ENCODE data around the gene CROCC2.

The CROCC2 gene

DNA sequence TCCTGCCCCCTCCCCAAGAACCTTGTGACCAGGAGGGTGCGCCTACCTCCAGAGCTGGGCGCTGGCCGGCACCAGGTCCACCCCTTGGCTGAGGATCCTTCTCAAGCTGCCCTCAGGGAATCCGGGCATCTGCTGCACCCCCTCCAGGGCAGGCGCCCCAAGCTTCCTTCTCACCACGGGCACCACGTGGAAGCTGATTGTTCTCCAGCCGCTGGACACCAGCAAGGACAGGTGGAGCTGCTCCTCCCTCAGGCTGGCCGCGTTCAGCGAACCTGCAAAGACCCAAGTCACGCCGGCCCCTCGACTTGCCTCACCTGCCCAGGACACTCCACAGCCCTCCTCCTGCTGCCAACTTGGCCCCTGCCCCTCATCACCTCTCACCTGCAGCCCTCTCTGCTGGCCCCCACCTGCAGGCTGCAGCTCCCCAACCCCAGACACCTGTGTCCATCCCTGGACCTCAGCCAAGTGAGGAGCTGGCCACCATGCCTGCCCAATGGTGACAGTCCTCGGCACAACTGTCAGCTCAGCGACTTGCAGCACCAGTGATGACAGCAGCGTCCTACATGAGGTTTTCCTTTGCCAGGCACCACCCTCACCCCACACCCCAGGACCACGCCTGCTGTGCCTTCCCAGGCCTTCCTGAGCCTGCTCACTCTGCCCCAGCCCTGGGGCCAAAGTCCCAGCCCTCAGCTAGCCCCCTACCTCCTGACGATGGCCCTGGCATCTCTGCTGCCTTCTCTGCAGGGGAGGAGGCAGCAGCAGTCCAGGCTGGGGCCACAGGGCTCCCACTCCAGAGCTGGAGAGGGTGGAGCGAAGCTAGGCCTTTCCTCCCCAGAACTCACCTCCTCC lies 14.4 kb upstream of the CROCC2 start:
- no peak for DNase-seq (ENCODE audit: low read depth)

DNA sequence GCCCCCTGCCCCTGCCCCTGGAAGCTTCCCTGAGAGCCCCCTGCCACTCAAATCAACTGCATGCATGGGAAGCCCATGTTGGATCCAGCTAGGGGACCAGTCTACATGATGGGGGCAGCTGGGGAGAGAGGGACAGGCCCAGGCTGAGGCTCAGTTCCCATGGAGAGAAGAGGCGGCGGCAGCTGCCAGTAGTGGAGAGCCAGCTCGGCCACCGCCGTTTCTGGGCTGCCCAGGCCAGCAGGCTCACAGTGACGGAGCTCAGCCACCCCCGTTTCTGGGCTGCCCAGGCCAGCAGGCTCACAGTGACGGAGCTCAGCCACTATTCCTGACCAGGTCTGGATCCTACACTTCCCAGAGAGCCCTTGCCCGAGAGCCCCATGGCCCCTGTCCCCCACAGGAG lies 13.8 kb upstream of the CROCC2 start:
- no peak for DNase-seq (ENCODE audit: low read depth)

DNA sequence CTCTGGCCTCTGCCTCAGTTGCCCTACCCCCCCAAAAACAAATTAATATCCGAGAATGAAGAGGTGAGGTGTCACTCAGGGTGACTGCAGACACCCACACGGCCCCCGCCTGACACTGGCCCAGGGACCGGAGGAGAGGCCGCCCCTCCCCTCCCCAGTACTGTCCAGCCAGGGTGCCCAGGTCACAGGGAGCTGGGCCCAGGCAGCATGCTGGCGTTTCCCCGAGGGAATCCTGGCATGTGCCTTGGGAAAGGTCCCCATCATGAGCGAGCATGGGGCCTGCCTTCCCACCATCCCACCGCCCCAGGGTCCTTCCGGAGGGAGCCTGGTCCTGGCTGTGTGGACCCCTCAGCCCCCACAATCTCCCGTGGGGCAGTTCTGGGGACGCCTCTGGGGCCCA lies 13.2 kb upstream of the CROCC2 start:
- DNase-seq (ENCODE audit: low read depth): no peak

DNA sequence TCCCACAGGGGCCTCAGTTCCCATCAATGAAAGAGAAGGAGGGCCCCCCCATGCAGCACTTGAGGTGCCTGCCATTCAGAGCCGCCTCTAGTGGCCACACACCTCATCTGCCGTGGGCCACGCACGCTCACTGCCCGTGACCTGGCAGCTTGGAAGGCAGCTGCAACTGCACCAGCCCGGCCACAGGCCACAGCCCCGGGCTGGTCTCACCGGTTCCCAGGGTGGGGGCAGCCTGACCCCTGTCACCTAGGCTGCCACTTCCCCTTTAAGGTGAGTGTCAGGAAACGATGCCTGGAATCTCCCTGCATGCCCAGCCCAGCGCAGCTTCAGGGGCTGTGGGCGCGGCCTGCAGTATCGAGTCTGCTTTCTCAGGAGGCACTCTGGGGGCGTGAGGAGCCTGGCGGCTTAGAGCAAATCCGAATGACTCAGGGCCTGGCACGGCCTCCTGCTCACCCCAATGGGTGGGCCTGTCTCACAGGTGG lies 12.7 kb upstream of the CROCC2 start:
- DNase-seq (ENCODE audit: low read depth): no peak

DNA sequence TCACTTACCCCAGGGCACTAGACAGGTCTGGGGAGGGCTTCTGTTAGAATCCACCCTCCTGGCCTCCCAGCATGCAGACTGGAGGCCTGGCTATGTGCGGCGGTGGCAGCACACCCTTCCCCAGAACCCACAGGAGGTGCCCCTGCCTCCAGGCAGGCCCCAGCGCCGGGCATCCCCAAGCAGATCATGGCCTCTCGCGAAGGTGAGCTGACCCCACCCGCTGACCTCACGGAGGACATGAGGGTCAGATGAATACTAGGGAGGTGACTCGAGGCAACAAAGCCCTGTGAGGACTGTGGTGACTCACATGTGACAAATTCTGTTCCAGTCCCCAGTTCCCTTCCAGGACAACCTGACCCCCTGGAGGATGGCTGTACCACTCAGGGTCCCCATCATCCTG lies 12.1 kb upstream of the CROCC2 start:
- no peak for DNase-seq (ENCODE audit: low read depth)

DNA sequence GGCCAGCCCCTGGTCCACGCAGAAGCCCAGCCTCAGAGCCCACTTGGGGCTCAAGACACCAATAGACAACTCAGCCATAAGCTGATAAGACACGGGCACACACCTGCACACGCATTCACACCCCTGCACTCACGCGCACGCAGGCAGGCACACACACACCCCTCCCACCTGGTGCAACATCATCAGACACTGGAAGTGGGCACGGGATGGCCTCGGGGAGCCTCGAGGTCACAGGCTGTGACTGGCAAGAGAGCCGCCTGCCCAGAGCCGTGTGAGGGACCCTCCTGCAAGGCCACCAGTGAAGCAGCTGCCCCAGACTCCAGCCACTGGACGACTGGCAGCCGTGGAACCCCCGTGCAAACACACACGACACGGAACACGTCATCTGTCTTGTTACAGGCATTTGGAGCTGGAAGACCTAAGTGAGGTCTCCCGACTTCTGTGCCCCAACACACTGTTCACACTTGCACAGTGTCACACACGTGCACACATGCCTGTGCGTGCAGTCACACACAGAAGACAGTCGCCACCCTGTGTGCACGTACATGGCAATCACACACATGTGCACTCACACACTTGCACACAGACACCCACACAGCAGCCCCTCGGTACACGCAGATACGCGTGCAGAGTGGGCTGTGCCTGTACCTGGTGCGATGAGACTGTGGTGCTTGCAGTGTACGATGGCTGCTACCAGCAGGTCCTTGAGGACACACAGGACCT lies 11.1 kb upstream of the CROCC2 start:
- no peak for DNase-seq (ENCODE audit: low read depth)

DNA sequence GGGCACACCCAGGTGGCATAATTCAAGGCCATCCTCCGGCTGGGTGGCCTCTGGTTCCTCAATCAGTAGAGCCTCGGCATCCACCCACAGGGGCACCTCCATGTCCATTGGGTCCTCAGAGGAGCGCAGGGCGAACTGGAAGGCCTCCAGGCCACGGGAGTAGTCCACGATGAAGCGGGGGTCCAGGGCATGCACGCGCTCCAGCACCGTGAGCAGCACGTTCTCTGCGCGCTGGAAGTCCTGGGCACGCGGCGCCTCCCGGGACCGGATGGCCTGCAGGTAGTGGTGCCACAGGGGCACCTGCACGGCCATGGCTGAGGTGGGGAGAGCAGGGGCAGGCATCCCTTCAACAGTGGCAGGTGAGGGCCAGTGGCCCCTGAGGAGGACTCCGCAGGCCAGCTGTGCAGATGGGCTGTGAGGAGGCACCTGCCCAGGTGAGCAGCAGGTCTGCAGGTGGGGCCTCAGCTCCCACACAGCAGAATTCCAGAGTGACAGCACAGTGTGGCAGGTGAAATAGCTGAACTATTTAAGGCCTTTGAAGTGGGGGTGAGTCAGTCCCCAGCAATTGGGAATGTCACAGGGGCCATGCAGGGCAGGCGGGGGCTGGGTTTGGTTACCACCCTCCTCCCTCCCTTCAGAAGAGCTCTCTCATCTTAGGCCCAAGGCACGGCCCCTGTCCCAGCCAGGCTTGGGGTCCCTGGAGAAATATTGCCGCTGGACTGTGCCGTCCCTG lies 10.3 kb upstream of the CROCC2 start, which contains the start of gene MAB21L4:
Gene MAB21L4 (minus strand): TSS at position 501 of the 733 bp plus-strand sequence. CDS start 159 bp downstream, at position 342.
- no peak for DNase-seq (ENCODE audit: low read depth)

DNA sequence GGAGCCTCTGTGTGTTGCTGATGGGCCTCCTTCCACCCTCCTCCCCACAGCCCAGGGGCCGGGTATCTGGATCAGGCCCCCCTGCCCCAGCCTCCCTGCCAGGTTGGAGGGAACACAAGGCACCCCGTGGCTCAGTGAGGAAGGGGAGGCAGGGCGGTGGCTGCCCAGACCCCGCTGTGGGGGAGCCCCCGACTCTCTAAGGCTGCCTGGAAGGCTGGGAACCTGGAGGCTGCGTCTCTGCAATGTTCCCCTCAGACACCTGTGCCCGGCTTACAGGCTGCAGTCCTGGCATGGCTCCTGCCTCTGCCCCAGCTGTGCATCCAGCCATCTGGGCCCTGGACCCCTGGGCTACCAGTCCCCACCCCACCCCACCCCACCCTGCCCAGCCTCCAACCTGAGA lies 9.7 kb upstream of the CROCC2 start:
- no peak for DNase-seq (ENCODE audit: low read depth)

DNA sequence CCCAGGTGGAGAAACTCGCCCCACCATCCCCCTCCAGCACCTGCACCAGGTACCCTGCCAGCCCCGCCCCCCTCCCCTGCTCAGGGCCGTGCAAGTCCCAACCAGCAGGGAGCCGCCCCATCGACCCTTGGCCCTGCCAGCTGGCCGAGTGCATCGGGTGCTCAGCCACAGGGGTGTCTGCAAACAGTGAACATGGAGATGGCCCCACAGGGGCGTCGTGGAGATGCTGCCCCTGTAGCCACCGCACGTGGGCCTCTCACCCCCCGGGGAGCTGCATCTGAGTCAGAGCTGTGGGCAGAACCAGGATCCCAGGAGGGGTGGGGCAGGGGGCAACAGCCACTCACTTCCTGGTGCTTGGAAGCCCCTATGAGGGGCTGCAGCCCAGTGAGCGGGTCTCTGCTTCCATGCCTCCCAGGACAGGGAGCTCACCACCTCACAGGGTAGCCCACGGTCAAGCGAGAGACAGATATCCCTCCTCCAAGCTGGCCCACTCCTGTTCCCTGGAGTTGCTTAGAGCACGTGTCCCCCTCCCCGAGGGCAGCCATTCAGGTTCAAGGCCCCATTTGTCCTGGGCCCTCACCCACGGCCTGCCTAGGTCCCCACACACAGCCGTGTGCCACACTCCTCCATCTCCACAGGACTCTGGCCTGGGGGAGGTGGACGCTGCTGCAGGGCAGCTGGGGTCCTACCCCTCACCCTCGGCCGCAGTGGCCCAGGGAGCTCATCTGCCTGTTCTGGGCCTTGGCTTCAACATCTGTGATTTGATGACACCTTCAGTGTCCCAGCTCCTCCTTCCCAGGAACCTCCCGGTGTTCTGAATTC lies 9.1 kb upstream of the CROCC2 start:
- DNase-seq (ENCODE audit: low read depth): no peak

DNA sequence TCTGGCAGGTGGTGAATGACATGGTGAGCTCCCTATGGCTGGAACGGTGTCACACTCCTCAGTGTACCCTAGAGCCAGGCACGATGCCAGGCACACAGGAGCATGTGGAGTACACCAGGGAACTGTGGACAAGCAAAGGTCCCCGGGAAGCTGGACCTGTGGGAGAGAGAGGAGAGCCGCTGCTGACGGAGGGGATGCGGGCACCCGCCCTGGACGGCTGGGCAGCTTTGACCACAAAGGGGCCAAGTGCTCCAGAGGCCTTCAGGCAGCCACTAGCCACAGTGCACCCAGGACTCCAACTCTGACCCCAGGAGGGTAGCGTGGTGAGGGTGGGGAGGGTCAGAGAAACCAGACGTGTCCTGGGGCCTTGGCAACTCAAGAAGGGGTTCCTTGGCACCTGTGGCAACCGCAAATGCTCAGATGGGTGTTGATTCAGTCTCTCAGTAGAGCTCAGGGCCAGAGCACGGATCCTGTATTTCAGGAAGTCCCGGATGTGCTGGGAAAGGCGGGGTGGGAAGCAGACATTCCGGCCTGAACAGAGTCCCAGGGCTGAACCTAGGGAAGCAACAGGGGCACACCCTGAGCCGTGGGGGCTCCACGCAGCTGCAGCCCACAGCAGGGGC lies 7.9 kb upstream of the CROCC2 start:
- DNase-seq (ENCODE audit: low read depth): no peak

DNA sequence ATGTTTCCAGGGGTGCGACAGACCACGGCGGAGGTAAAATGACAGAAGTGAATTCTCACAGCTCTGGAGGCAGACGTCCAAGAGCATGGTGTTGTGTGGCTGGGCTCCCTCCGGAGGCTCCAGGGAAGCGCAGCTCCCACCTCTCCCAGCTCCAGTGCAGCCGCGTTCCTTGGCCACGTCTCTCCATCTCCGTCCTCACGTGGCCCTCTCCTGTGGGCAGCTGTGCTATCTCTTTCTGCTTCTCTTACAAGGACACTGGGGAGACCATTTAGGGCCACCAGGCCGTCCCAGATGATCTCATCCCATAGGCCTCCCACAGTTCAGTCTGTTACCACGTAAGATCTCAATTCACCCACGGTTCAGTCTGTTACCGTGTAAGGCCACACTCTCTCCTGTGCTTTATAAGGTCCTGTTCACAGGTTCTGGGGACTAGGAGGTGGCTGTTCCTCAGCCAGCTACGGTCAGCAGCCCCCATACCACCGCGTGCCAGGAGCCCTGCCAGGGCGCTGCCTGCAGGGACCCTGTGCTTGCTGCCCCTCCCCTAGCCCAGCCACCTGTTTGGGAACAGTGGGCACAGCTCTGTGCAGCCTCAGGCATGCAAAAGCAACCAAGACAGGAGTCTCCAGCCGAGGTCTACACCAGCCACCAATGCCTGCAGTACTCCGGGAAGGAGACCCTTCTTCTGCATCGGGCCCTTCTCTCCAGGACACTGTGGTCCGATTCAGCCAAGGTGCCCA lies 7.2 kb upstream of the CROCC2 start:
- DNase-seq (ENCODE audit: low read depth): no peak

DNA sequence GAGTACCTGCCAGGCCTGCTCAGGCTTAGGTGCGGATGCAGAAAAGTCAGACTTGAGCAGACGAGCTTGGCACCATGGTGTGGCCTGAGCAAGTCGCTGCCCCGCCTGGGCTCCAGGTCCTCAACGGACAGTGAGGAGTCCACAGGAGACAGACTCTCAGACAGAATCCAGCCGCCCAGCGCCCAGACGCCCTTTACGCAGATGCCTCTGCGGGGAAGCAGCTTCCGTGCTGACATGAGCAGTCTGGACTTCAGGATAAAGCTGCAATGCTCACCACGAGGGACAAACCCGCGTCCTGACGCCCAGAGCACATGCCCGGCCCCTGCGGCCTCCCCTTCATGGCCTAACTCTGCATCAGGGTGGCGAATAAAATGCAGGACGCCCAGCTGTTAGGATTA lies 6.7 kb upstream of the CROCC2 start:
- no peak for DNase-seq (ENCODE audit: low read depth)

DNA sequence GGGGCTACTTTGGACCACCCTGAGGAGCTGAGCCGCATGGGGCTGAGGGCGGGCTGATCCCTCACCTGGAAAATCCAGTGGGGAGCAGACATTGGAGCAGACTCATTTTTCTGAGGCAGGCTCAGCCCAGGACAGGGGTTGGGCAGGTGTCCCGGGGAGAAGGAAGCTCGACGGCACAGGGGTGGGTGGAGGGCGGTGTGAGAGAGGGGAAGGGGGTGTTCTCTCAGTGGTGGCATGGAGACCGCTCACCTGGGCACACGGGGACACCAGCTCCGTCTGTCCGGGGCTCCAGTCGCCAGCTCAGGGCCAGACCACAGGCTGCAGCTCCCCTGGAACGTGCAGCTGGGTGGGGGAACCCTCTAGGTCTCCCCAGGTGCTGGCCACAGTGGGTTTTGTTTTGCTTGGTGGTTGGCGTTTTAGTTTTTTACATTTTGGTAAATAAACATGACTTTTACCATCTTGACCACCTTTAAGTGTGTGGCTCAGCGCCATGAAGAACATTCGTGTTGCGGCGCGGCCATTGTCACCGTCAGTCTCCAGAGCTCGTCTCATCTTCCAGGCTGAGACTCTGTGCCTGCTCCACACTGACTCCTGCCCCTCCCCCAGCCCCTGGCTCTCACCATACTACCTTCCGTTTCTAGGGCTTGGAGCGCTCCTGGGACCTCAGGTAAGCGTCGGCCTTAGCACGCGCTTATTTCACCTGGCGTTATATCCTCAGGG lies 5.8 kb upstream of the CROCC2 start:
- DNase-seq (ENCODE audit: low read depth): no peak

DNA sequence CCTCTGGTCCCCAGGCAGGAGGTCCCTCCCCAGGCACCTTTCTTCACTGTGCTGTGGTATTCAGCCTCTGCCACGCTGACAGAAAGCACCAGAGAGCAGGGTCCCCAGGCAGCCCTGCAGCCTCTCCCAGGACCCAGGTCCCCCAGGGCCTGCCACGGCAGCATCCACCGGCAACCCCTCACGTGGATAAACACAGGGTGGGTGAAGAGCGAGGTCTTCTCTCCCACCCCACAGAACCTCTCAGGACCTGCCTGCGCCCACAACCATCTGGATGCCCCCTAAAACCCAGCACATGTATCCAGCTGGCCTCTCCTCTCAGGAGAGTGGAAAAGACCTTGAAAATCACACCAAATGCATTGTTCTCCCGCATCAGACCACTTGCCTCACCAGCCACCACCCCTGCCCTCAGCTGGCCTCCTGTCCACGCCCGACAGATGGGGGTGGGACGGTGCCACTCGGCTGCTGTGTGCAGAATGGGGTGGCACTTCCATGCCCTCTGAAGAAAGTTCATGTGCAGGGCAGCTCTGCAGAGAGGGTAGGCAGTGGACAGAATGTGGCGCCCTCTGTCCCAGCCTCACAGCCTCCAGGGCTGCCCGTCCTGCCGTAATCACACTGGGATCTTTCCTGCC lies 4.0 kb upstream of the CROCC2 start:
- DNase-seq (ENCODE audit: low read depth): no peak

DNA sequence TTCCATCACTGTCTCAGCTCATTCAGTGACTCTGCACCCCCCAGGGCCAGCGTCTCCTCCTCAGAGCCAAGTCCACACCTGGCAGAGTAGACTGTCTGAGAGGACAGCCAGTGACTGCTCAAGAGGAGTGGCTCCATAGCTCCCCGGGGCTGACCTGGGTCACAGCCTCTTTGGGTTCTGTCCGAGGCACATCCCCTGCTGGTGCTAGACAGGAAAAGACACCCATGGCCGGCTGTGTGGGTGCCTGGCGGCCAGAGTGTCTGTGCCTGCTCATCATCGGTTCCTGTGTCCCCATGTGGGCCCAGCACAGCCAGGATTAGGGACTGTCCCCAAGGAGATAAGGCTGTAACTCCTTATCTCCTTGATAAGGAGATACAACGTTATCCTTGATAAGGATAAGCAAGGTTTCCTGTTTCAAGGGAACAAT lies 3.5 kb upstream of the CROCC2 start:
- no peak for DNase-seq (ENCODE audit: low read depth)

DNA sequence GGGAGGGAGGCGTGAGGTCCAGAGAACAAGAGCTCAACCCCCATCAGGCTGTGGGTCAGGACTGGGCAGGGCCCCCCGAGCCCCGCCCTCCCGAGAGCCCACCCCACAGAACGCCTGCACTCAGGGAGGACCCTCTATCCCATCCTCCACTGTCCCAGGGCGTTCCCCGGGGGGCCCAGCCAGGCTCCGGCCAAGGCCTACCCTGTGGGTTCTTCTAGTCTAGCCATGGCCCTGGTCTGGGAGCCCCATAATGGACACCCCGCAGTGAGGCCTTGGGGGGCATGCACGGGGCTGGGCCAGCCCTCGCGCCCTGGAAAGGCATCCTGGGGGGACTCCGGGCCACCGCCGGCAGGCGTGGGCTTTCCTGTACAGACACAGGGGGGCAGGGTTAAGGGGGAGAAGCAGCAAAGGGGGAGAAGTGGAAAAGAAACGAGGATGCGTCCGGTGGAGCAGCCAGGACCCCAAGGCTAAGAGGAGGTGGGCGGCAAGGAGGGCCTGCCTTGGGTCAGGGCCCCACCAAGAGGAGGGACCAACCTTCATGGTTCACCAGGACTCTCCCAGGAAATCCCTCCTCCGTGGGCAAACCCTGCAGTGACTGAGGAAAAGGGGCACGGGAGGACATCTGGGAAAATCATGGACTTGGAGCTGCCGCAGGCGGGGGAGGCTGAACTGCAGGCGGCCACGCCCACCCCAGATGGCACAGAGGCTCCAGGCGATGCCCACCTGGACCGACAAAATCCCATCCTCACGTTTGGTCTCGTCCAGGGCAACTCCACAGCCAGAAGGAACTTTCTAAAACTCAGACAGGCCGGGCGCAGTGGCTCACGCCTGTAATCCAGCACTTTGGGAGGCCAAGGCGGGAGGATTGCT lies 2.7 kb upstream of the CROCC2 start:
- no peak for DNase-seq (ENCODE audit: low read depth)

DNA sequence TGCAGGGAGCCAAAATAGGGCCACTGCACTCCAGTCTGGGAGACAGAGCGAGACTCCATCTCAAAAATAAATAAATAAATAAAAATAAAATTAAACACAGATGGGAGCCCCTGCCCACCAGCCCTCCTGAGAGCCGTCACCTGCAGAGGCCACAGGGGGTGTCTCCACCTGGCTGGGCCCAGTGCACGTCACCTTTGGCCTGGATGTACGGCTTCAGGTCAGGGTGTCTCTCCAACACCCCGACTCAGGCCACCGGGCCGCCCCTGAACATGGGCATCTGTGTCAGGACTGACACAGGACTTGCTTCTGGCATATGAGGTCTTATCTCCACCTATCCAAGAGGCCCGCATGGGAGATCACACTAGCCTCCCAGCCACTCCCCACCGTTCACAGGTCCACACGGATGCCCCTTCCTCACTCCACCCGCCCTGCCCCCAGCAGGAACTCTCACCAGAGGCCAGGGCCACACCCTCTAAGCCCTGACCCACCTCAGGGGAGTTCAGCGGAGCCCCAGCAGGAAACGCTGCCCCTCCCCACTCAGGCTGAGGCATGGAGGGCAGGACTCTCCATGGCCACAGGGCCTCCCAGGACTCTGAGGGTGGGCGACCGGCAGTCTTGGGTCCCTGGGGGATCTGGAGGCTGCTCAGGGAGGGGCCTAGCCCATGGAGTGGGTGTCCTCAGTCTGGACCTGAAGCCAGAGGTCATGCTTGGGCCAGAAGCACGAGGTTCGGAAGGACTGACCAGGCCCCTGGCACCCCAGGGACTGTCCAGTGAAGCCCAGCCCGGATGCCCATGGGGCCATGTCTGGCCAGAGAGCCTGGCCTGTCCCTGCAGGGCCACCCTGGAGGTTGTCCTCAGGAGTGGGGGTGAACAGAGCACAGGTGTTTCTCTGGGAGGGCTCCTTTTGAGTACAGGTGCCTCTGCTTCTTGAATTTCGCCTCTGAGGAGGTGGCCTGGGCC lies 1.6 kb upstream of the CROCC2 start:
- DNase-seq (ENCODE audit: low read depth): no peak
